HG03097 (cell line): ENCODE data around the gene LKAAEAR1.
"Not testable (repeated sequence)": the region's sequence is repeated elsewhere in the genome, so short reads cannot be mapped to it uniquely, and the experiment has no call there.

Source experiments
- ATAC-seq: cut with Tn5 transposase; IDR thresholded peaks from one replicate; pipeline ENCODE4 v1.9.1; 2021; ENCODE audit not compliant: unreplicated experiment, low FRiP score

The LKAAEAR1 gene

GRCh38 chr20:64083804-64084684 lies at the start of gene LKAAEAR1:
Gene LKAAEAR1 (minus strand): TSS chr20:64084398. CDS start chr20:64084219, 179 bp downstream.
- ATAC-seq: no peak

GRCh38 chr20:64131406-64131805 lies 47.2 kb upstream of the LKAAEAR1 start:
- no peak for ATAC-seq

GRCh38 chr20:64130876-64131275 lies 46.7 kb upstream of the LKAAEAR1 start:
- no peak for ATAC-seq

- no peak for ATAC-seq
These were observed 46.1 kb upstream of the LKAAEAR1 start for GRCh38 chr20:64130271-64130670.

- no peak for ATAC-seq
These were observed 45.1 kb upstream of the LKAAEAR1 start for GRCh38 chr20:64129146-64129782.

GRCh38 chr20:64123517-64123916 lies 39.3 kb upstream of the LKAAEAR1 start:
- ATAC-seq: not testable (repeated sequence)

- not testable (repeated sequence) for ATAC-seq
These were observed 38.7 kb upstream of the LKAAEAR1 start for GRCh38 chr20:64122927-64123326.

- no peak for ATAC-seq
These were observed 37.4 kb upstream of the LKAAEAR1 start for GRCh38 chr20:64121586-64121985.

GRCh38 chr20:64119681-64120341 lies 35.6 kb upstream of the LKAAEAR1 start:
- ATAC-seq: no peak

GRCh38 chr20:64119301-64119680 lies 35.1 kb upstream of the LKAAEAR1 start:
- no peak for ATAC-seq

GRCh38 chr20:64117432-64117777 lies 33.2 kb upstream of the LKAAEAR1 start:
- not testable (repeated sequence) for ATAC-seq

- ATAC-seq: no peak
These were observed 32.6 kb upstream of the LKAAEAR1 start for GRCh38 chr20:64116541-64117431.

GRCh38 chr20:64116016-64116415 lies 31.8 kb upstream of the LKAAEAR1 start:
- ATAC-seq: no peak

GRCh38 chr20:64115171-64115911 lies 31.1 kb upstream of the LKAAEAR1 start:
- no peak for ATAC-seq

GRCh38 chr20:64114356-64114971 lies 30.3 kb upstream of the LKAAEAR1 start:
- no peak for ATAC-seq

GRCh38 chr20:64113796-64114355 lies 29.7 kb upstream of the LKAAEAR1 start:
- no peak for ATAC-seq

GRCh38 chr20:64113444-64113775 lies 29.2 kb upstream of the LKAAEAR1 start:
- no peak for ATAC-seq

GRCh38 chr20:64112691-64113443 lies 28.7 kb upstream of the LKAAEAR1 start:
- ATAC-seq: no peak
